C1 segment of cervical spinal cord (tissue), 14 donors: Measurements from ENCODE around the gene NAALADL2.
"Not testable (repeated sequence)": the region's sequence is repeated elsewhere in the genome, so short reads cannot be mapped to it uniquely, and the experiment has no call there.

Experiments used
- DNase-seq, 14 donors: peaks; one replicate each; lab custom pipeline; 2025; lab: John Stamatoyannopoulos, UW

Gene NAALADL2

DNA sequence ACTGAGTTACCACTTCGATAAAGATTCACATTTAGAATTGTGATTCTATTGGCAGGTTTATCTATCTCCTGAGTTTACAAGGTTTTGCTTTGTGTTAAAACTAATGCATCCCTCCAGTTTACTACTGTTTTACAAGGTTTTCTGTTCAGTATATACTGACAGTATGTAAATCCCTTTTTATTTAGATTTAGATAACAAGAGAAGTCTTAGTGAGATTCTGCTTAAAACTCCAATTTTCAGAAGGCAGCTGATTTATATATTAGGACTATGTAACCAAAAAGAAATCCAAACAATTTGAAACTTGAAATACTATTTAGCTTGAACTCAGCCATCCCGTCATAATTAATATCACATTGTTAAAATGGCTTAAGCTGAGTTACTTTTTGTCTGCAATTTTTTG is 619.2 kb downstream of the NAALADL2 start:
- DNase-seq, result no peak

DNA sequence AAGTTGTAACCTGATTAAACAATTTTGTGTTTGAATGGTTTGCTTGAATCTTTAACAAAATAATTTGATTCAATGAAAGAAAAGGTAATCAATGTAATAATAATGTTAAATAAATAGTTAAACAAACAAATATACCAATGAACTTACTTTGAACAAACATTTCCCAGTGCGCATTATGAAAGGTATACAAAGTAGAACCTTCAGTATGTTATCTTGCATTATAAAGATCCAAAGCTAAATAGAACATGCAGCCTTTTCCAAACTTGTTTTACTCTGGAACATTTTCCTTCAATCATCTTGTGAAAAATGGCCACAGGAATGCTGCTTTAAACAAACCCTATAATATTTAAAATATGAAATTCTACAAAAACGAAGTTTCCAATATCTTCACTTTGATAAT is 620.0 kb downstream of the NAALADL2 start:
- no peak for DNase-seq

DNA sequence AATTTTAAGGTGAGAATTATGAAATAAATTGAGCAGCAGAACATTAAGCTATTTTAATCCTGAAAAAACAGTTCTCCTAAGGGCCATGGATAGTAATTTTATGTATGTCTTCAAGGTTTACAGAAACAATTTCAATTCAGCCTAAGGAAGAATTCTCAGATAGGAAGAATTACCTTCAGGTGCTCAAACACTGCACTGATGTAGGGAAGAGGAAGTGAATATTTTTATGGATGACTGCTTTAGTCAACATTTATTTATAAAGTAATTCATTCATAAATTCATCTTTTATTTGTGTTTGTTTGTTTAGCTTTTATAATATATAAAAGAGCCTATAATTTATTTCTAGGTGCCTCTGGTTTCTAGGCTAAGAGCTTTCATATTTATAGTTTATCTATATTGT is 620.7 kb downstream of the NAALADL2 start:
- no peak for DNase-seq

DNA sequence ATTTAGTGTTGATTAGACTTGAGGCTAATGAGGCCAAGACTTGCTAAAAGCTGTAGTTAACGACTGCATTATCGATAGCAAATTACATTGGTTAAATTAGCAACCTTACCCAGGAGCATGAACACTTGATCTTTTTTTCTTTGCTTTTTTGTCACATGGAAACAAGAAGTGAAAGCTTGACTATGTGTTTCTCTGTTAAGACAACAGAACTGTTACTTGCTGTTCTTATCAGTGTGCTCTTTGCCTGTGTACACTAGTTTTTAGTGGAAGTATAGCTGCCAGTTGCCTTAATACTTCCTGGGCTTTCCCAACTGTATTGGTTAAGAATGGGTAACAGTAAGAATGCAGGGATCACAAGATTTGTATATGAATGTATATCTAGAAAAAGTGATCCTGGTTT is 625.5 kb downstream of the NAALADL2 start:
- no peak for DNase-seq

DNA sequence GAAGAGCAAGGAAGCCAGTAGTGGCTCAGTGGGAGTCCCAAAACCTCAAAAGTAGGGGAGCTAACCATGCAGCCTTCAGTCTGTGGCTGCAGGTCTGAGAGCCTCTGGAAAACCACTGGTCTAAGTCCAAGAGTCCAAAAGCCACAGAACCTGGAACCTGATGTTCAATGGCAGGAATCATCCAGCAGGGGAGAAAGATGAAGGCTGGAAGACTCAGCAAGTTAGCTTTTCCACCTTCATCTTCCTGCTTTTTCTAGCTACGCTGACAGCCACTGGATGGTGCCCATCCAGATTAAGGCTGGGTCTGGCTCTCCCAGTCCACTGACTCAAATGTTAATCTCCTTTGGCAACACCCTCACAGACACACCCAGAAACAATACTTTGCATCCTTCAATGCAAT is 626.3 kb downstream of the NAALADL2 start:
- DNase-seq, result no peak

DNA sequence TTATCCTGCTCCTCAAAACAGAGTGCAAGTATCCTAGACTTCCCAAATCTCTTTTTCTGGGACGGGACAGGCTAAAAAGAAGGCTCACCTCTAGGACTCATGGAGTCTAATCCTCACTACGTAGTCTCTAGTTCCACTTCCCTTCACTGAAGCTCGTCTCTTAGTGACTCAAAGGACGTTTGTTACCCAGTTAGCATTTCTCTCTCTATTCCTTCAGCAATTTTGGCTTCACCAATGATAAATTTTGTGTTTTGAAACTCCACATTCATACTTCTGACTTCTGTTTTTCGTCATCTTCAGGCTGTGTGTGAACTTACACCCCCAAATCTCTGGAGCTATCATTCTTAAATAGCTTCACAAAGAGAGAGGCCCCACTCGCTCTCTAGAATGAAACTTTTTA is 627.1 kb downstream of the NAALADL2 start:
- DNase-seq, result no peak

DNA sequence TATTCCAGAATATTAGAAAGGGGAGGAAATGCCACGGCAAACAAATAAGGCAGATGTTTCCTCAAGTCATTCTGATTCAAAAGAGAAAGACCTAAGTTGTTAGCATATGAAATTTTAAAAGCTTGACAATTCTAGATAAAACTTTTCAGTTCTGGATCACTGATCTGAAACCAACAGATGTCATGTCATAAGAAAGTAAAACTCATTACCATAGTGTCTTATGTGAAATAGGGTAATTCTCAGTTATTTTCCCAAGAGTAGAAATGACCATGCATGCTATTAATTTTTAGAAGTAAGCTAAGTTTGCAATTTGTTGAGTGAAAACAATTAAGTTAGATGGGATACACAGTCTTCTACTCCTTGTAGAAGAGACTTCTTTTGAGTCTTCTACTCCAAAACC is 630.3 kb downstream of the NAALADL2 start:
- no peak for DNase-seq

DNA sequence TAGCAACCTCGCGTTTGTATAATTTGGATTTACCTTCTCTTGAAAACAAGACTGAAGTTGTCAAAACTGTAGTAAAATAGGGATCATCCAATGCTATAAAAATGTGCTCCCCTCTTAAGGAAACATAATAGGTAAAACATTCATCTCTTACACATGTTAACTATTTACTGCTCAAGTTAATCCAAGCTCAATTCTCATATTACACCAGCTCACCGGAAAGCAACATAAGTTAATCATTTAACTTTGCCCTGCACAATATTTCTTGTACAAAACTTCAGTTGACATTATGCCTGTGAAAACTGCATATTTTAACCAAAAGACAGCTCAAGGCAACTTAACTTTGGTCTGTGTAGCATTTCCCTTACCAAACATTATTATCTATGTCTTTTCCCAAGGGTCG is 634.2 kb downstream of the NAALADL2 start:
- no peak for DNase-seq

DNA sequence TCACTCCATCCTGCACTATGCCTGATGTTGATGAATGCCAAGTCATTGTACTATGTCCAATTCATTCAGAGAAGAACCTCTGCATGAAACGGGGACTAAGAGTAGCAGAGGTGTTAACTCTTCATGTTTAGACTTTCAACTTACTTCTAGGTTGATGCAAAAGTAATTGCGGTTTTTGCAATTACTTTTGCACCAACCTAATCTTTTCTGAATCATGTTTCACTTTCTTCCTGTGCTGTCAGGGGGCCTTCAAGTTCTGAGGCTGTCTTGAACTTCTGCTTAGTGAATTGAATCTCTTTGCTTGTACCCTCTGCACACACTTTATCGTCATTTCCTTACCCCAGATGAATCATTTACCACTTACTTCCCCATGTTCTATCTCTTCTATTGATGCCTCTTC is 636.2 kb downstream of the NAALADL2 start:
- DNase-seq, result no peak

DNA sequence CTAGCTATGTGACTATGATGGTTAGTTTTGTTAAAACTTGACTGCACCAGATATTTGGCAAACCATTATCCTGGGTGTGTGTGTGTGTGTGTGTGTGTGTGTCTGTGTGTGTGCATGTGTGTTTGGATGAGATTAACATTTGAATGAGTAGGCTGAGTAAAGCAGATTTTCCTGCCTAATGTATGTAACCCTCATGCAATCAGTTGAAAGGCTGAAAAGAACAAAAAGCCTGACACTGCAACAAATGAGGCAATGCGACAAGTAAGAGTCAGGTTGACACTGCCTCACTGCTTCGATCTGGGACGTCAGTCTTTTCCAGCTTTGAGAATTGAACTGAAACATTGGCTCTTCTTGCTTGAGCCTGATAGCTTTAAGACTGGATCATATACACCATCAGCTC is 643.0 kb downstream of the NAALADL2 start:
- DNase-seq, result no peak

DNA sequence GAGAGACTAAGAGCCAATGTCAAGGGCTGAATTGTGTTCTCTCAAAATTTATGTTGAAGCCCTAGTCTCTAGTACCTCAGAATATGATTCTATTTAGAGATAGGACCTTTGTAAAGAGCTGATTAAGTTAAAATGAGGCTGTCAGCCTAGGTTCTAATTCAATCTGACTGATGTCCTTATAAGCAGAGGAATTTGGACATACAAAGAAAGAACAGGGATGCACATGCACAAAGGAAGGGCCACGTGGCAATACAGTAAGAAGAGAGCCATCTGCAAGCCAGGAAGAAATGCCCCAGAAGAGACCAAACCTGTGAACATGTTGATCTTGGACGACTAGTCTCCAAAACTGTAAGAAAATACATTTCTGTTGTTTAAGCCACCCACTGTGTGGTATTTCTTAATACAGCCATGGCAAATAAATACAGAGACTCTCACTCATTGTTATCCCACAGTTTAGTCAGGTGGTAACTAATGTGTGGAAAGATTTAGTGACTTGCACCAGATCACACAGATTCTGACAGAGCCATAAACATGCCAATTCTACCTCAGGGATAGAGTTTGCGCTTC is 652.2 kb downstream of the NAALADL2 start:
- DNase-seq, result no peak

DNA sequence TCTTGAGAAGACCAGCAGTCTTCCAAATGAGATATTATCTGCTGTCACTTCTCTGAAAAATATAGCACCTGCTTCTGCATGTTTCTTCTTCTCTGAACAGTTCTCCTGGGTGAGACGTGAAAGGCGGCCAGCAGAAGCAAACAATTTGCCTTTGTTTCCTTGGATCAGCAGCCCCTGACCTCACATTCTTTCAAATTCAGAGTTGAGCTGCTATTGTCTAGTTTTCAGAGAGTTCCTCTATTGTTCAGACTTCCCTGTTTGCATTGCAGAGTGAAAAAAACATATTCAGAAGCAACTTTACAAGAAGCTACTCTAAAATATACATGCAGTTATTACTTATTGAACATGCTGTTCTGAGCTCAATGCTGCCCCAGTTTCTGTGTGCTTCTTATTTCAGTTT is 653.6 kb downstream of the NAALADL2 start:
- peak in 8 of 14 donors; percentile 6 to 38 (median 32) for DNase-seq

DNA sequence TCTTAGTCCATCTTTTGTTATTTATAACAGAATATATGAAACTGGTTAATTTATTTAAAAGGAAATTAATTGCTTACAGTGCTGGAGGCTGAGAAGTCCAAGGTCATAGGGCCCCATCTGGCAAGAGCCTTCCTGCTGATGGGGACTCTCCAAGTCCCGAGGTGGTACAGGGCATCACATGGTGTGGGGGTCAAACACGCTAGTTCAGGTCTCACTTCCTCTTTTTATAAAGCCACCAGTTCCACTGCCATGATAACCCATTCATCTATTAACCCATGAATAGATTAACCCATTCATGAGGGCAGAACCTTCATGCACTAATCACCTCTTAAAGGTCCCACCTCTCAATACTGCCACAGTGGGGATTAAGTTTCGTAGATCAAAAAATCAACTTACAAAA is 659.3 kb downstream of the NAALADL2 start:
- DNase-seq, result no peak

DNA sequence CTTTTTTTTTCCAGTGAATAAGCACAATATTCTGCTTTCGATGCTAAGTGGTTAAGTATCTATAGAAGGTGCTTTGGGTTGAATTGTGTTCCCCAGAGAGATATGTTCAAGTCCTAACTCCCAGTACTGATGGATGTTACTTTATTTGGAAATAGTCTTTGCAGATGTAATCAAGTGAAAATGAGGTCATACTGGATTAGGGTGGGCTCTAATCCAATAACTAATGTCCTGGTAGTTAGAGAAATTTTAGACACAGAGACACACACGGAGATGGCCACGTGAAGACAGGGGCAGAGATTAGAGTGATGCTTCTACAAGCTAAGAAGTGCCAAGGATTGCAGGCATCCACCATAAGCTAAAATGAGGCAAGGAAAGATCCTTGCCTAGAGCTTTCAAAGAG is 662.3 kb downstream of the NAALADL2 start:
- no peak for DNase-seq

DNA sequence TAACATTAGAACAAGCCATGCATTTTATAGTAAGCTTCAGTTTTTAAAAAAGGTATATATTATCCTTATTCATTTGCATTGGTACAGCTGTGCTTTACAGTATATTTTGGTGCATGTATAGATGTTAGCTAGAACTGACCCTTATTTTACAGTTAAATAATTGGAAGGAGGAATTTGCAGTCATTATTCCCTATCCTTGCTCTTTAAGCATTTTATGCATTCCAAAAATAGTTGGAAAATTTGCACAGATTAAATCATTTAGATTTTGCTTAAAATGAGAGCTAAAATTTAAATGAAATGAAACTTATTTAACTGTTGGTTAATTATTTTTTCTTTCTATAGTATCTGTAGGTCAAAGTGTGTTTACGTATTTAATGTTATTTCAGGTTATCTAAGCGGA is 667.1 kb downstream of the NAALADL2 start:
- DNase-seq, result no peak

DNA sequence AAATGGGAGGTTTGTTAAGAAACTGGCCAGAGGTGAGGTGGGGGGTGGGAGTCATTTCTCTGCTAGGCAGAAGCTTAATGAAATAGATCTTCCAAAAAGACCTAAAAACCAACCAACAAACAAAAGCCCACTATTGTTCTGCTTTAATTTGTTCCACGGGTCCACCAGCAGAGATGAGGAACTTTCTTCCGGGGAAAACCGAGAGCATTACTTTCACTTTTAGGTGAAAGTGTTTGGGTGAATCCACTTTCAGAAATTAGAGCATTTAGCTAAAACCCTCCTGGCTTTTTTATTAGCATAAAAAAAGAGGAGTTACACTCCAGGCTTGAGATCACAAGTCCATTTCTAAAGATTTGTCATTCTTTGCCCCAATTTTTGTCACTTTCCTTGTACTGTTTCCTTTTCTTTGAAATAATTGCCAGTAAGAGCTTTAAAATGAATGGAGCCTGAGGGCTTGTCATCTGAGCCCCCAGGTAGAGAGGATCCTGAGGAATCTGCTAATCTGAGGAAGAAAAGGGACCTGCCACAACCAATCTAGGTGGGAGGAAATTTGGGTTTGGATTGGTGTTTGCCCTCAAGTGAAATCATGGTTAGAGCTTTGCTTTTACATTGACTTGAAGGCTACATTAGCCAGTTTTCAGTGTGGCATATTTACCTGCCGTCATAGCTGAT is 667.6 kb downstream of the NAALADL2 start:
- DNase-seq, result no peak

DNA sequence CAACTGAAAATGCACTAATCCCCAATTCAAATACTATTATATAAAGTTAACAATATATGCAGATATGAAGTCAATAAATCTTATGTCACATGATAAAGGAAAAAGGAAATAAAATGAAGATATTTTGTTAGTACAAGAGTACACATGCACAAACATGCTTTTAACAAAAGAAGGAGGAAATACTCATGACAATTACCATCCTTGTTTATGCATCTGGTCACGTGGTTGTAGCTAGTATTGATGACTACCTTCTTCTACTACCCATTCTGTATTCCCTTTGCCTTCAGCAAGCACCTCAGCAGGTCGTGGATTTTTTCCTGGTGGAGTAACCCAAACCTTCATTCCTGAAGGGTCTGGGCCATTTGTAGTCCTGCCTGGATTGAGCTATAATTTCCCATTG is 669.6 kb downstream of the NAALADL2 start:
- not testable (repeated sequence) for DNase-seq

DNA sequence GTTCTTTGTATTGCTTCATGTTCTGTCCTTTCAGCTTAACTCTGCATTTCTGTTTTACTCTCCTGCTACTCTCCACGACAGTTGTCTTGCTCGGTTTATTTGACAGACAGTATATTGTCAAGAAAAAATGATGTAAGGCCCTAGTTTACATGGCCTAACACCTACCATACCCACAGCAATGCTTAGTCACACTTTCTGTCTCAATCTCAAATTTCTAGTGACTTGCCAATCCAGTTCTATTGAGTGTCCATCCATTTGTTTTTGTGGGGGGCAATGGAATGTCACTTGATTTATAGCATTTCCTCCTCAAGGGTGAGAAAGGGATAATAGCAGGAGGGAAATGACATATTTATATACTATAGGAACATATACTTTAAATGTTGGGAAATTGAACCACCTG is 676.2 kb downstream of the NAALADL2 start:
- DNase-seq, result no peak

DNA sequence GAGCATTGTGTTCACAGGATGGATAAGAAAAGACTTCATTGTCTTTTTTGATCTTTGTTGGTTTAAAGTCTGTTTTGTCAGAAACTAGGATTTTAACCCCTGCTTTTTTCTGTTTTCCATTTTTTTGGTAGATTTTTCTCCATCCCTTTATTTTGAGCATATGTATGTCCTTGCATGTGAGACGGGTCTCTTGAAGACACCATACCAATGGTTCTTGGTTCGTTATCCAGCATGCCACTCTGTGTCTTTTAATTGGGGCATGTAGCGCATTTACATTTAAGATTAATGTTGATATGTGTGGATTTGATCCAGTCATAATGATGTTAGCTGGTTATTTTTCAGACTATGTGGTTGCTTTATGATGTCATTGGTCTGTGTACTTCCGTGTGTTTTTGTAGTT is 687.0 kb downstream of the NAALADL2 start:
- DNase-seq, result no peak

DNA sequence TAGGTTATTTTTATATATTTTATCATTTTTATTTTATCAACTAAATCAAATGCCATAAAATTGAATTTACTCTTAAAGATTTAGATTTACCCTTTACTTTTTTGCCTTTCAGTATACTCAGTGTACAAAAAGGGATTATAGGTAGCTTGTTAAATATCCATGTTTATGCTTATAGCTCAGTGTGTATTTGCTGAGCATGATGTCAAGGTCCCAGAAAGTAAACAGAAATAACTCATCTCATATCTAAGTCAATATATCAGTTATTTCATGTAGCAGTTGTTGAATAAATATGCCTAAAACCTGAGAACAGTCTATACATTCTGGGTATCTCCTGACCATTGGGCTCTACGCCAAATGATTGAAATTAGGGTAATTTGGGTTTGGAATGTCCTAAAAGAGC is 693.8 kb downstream of the NAALADL2 start:
- DNase-seq, result no peak

DNA sequence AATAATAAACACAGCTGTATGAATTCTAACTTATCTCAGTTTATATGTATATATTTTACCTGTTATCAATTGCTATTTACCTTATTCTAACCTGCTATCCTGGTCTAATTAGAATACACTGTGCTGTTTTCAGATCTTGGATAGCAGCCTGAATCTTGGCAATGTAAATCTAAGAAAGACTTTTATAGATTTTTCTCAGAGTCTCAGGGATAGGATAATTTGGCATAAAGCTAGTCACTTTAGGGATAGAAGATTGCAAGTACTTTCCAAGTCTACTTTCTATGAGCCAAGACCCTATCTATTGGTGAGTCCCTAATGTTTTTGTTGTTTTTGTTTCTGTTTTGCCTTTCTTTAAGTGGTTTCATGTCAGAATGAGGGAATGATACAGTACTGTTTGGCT is 695.7 kb downstream of the NAALADL2 start:
- DNase-seq, result no peak

DNA sequence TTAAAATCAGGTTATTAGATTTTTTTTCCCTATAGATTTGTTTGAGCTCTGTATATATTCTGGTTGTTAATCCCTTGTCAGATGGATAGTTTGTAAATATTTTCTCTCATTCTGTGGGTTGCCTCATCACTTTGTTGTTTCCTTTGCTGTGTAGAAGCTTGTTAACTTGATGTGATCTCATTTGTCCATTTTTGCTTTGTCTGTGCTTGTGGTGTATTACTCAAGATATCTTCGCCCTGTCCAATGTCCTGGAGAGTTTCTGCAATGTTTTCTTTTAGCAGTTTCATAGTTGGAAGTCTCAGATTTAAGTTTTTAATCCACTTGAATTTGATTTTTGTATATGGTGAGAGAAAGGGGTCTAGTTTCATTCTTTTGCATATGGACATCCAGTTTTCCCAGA is 699.1 kb downstream of the NAALADL2 start:
- no peak for DNase-seq

DNA sequence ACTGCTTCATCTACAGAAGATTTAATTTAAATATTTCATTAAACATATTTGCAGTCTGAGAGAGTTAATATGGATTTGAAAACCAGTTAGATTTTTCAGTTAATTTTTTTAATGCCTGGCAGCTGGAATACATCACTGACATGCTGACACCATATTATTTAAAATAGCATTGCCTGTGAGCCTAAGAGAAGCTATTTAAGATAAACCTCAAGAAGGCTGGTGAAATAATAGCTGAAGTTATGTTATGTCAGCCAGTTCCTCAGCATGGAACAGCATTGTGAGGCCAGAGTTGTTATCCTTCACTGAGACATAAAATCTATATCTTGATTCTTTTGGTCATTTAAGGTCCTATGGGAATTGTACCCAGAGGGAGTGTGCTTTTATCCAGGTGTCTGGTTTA is 705.2 kb downstream of the NAALADL2 start:
- DNase-seq, result no peak

DNA sequence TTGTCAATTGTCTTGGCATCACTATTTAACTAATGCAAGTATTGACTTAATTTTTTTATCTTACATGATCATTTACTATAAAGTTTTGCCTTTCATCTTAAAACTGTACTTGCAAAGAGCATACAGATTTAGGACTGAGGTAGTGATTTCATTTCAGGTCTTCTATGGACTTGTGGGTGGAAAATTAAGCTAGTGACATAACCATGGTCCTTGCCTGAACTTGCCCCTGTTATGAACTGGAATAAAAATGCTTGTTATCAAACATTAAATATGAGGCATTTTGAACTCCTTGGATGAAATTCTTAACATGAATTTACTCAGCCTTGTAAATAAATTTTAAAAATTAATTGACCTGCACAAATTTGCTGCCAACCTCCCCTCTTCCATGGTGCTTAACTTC is 712.0 kb downstream of the NAALADL2 start:
- DNase-seq, result no peak
